ENCODE results near the gene INPP5A.
A peak's percentile ranks its signal among the peaks of the same experiment; 100 is the strongest.

INPP5A gene

DNA sequence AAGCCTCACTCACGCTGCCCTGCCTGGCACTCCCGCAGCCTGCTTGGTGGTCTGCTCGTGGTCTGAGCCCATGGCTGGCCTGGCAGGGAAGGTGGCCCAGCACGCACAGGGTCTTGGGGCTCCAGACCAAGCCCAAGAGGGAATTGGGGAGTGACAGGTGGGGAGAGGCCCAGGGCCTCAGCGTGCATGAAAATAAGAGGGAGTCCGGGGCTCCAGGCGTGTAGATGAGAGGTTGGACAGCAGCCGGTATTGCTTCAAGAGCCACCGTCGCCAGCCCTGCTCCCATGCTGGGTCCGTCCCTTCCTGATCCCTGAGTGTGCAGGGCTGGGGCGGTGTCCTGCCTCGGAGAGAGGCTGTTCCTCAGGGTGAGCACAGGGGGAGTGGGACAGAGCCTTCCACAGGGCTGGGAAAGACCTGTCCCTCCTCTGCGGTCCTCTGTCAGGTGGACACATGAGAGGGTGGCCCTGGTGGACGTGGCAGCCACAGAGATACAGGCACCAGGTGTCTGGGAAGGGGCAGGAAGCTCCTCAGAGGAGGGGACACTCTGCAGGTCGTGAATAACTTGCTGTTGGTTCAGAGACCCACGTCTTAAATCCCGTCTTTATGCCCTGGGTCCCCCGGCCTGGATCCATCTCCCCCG, 113.1 kb downstream of the INPP5A start:
- DNase-seq = no peak

DNA sequence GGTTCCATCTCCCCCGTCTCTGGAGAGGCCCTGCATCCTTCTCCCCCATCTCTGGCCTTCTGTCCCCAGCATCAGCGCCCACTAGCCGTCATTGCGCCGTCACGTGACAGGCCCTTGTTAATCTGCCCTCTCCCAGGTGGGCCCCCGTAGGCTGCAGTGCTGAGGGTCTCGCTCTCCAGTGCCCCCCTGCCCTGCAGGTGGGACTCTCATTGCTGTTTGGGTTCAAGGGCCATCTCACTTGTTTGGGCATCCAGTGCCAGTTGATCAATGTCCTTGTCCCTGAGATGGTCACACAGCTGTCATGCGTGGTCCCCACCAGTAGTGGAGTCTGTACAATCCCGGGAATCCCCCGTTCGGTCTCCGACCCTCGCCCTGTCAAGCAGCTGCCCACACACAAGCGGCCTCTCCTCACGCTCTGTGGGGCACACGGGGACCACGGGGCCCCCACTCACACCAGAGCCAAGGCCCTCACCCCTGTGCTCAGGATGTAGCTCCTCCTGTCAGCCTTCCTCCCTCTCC, 114.0 kb downstream of the INPP5A start:
- no peak for DNase-seq

DNA sequence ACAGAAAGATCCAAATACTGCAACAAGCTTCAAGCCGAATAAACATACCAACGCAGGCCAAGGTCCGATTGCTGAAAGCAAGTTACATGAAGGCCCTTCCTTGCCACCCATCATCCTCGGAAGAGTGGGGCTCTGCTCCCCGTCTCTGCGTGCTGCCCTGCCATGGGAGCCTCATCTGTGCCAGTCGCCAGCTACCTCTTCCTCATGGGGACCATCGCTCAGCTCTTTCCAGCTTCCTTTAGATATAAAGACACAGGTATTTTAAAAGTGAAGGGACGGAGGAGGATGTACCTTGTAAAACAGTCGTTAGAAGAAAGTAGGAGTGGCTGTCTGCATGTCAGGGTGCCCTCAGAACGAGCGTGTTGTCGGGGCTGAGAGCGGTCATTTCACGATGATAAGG, 114.9 kb downstream of the INPP5A start:
- DNase-seq = no peak

DNA sequence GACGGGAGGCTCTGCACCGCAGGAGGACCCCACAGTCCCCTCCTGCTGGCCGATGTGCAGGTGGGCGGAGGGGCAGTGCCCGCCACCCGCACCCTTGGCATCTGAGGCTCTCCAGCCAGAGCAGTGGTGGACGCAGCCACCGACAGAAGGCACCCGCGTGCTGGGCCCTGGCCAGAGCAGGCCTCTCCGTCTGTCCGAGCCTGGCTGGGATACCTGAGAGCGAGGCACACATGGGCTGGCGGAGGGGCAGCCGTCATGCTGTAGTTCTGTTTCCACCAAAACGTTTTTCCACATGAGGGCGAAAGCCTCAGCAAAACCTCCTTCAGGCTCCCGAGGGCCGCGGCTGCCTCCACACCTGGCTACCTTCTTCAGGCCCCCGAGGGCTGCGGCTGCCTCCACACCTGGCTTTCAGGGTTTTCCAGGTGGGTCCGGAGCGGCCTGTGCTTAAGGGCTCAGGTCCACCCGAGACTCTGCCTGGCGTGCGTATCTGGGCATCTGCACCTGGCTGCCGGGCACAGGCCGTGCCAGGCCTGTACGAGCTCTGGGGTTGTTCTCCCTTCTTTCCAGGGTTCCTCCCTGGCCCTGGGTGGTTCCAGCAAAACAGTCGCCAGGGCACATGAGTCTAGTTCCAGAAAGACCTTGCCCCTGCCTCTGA, 115.5 kb downstream of the INPP5A start:
- DNase-seq = no peak

DNA sequence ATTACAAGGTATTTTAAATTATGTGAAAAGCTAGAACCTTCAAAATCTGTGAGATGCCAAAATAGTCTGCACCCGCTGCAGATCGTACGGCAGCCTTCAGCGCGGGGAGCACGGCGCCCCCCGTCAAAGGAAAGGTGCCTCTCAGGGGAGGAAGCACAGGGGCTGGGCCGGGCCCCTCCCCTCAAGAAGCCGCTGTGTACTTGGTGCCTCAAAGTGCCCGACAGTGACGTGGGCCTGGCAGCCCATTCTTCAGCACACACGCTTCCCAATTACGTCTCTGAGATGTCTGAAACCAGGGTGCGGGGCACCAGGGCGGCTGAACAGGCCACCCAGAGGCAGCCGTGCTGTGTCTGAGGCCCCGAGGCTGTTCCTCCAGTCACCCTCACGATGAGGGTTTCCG, 116.1 kb downstream of the INPP5A start:
- no peak for DNase-seq

DNA sequence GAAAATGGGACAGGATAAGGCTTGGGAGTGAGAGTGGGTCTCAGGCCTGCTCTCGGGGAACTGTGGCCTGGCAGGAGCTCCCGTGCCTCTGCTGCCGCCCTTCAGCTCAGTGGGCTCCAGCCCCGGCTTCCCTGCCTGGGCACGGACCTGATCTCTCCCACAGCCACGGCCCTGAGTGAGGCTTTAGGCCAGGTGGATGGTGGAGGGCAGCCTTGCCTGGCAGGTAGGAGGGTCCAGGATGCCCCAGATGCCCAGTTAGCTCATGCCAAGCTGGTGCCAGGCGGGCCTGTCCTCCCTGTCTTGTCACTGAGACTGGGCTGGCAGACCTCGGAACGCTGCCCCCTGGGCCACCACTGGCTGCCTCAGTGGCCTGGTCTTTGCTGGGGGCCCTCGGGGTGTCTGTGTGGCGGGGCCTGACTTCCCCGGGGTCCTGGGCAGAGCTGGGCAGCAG, 116.6 kb downstream of the INPP5A start:
- no peak for DNase-seq

DNA sequence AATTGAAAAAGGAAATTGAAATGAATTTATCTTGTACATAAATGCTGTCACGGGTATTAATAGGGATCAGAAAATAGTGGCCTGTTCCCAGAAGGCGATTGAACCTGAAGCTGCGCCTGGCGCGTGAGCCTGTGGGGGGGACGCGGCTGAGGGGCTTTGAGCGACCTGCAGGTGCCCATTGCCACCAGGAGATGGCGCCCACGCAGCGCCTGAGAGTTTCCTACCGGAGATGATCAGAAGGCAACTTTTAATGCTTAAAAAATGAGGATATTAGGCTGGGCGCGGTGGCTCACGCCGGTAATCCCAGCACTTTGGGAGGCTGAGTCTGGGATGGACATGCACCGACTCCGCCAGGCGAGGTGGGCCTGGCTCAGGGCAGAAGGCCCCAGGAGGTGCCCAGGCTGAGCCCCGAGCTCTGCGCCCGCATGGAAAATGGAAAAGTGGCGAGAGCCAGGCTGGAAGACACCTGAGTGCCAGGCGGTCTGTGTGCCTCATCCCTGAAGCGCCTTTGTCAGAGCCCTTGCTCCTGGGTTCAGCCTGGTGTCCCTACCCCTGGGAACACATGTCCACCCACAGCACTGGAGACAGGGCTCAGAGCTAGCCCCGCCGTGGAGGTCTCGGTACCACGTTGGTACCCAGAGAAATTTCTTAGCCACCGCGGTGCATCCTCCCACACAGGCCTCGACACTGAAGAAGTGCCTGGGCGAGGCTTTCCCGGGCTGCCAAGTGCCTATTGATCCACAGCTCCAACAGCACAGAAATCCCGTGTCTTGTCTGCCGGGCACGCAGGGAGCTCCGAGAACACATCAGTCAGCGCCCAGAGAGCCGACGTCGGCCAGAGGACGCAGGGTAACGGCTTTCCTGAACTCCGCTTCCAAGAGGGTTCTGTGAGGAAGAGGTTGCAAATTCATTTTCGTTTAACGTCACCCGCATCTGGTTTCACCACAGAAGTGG, 117.4 kb downstream of the INPP5A start:
- peak; percentile 14 for DNase-seq

DNA sequence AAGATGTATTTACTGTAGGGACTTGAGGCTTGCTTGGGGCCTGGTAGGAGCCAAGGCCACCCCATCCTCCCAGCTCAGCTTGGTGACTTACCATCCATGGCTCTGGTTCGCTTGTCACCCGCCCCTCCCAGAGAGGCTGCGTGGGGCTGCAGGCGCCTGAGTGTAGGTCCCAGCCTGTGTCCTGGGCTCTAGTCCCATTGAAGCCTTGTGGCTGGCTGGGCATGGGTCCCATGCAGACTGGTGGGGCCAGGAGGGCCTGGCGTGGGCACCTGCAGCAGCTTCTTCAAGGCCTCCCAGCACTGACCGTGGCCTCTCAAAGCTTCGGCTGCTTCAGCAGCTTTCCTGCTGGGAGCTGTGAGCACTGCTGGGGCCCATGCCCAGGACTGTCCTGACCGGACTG, 118.1 kb downstream of the INPP5A start:
- no peak for DNase-seq

DNA sequence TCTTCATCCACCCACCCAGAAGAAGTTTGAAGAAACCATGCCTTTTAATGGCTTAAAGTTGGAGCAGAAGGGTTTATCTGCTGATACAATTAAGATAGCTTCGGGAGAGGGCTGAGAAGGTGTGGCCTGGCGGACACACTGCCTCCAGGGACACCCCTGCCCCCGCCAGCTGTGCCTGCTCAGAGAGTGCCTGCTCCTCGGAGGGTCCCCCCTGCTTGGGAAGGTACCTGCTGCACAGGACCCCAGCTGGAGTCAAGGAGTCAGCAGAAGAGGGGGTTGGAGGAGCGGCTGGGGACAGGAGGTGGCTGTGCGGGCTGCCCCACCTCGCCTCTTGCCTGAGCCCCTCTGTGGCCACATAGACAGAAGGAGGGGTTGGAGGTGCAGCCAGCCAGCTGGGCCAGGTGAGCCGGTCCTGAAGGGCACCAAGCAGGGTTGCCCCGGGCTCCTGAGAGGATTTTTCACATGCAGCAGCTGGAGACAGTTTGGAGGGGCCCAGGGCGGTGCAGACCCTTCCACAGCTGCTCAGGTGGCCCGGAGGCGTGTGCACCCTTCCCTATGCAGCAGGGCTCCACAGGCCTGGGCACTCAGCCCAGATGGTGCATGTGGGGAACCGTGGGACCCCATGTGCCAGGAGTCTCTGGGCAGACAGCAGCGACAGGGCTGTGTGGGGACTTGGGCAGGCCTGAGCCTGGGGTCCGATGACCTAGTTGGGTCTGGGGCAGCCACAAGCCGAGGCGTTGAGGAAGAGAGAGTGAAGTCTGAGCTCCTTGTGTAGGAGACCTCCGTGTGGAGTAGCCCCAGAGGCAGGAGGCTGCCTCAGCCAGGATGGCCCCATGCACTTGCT, 118.9 kb downstream of the INPP5A start:
- no peak for DNase-seq

DNA sequence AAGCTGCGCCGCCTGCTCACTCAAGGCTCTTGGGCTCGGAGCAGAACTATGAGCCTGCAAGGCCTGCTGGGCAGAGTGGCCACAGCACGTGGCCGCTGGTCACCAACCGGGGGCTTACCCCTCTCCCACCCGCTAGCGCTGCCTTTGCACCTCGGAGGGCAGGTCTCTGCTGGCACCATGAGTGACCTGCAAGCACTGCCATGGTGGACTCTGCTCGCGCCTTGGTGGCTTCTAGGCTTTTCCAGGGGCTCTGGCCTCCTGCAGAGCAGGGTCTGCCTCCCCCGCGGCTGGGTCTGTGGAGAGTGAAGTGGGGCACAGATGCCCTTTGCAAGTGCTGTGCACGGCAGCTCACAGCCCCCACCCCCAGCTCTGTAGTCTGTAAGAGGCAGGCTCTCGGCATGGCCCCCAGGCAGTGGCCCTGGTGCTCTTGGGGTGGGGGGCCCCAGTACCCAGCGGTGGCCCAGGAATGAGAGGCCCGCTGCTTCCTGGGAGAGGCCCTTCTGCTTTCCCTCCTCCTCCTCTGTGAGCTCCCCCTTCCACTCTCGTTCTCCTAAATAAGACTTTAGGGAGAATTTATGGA, 119.6 kb downstream of the INPP5A start:
- DNase-seq = no peak

DNA sequence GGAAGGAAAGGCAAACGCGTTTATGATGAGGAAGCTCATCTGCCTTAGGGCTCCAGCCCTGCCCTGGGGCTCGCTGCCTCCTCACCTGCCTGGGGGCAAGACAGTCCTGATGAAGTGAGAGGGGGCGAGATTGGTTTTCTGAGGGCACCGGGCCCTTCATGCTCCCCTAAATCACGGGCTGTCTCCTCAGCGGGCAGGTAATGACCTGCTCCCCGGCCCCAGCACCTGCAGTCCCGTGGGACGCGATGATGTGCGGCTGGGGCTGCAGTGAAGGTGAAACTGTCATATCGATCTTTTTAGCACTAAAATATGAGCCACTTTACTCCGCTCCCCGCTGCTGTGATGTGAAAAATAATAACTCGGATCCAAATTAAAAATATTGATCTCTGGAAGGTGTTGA, 120.2 kb downstream of the INPP5A start:
- no peak for DNase-seq

DNA sequence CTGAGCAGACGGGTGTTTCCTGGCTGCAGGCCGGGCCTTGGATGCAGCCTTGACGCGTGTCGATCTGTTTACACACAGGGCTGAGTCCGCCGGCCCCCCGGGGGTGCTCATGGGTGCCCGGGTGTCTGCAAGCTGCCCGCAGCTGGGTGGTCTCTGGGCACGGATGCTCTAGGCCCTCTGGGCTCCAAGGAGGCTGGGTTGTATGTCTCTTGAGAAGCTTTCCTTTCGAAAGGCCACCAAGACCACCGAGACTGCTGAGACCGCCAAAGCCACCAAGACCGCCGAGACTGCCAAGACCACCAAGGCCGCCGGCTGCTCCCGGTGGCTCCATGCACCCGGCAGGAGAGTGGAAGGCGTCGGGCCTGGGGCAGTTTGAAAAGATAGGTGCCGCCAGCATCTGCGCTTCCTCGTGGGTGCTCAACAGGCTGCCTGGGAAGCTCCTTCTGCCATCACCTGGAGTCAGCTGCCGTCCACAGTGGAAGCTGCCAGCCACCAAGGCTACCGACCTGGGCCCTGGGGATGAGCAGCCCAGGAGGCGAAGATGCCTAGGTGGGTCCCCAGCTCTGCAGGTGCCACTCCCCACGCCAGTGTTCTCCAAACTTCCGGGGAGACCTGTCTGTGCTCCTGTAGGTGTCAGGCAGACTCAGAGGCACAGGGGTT, 121.1 kb downstream of the INPP5A start:
- DNase-seq = no peak

DNA sequence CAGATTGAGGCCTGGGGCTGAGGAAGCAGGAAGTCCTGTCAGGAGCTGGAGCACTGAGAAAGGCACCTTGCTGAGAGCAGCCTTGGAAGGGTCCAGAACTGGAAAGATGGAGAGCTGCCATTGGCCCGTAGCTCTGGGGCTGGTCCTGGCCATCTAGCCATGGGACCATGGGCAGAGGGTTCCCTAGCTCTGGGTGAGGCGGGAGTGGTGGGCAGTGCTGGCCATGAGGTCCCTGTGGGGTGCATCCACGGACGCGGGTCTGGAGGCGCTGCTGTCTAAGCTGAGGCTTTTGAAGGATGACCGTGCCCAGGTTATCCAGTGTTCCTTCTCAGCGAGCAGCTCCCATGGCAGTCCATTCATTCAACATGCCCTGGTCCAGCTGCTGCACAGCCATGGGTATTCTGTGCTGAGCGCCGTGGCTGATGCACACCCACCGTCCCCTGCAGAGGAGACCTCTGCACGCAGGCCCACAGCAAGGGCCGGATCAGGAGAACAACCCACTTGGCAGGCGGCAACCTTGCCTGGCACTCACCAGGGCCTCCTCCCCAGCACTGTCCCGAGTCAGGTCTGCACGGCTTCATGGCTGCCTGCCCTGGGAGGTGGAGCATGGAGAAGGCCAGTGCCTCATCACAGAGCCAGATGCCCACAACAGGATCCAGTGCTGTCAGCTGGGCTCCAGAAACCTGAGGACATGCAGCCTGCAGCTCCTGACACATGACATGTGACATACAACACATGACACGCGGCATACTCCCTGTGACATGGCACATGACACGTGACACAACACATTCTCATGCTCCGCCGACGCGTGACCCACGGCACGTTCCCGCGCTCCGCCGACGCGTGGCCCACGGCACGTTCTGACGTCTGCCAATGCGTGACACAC, 121.9 kb downstream of the INPP5A start:
- no peak for DNase-seq

DNA sequence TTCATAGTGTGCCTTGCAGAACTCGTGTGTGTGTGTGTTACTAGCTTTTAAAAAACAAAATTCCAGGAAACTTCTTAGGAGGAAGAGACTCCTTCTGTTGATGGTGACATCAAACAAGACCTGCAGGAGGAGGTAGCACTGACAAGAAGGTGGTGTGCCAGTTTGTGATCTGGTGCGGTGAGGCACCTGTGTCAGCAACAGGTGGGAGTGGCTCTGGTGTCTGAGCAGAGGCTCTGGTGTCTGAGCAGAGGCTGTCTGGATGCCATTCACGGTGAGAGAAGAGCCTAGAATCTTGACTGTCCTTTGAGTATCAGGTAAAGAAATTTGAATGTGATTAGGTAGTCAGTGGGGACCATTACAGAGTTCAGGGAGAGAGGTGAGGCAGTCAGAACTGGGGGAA, 122.8 kb downstream of the INPP5A start:
- DNase-seq = no peak

DNA sequence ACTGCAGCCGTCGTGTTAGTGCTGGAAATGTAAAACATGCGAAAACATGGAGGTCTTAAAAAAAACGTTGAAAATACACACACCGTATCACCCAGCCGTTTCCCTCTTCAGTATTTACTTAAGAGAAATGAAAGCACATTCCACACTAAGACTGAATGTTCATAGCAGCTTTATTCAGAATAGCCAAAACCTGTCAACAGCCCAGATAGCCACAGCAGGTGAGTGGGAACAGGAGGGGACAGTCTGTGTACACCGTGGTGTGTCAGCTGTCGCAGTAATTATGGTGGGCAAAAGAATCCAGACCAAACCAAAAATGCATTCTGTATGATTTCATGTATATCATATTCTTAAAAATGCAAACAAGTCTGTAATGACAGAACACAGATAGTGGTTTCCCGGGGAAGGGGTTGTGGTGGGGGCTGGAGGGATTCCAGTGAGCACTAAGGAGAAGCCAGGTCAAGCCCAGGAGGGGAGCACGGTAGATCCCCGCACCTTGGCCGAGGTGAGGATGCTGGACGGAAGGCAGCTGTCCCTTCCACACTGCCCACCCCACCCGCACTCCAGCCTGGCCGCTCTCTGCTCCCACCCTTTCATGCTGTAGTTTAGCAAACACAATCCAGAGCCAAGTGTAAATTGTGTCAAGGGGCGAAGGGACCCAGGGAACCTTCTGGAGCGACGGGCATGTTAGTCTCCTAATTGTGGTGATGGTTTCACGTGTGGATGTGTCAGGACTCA, 124.8 kb downstream of the INPP5A start:
- DNase-seq = no peak

DNA sequence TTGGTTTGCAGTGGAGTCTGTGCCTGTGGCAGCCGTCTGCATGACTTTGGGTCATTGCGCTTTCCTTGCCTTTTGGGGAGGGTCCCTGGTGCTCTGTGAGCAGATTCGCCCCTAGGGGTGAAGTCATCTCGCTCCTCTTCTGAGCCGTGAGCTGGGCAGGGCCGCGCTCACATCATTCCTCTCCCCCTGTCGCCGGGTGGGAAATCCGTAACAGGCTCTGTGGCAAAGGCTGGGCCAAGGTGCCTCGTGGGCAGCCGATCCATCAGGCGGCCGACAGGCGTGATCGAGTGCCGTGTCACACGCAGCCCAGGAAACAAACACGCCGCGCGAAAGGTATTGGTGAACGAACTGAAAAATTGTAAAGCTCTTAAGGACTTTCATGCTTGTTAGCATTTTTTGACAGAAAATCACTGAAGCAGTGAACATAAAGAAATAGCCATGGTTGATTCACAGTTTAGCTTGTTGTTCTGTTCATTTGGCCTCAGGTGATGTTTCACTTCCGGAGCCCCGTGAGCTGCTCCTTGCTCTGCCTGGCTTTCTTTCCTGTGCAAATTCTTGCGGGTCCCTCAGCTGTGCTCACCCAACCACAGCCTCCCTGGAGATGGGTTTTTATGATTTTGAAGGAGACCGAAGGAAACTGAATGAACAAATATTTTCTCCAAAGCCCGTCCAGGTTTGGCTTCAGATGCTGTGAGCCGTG, 126.2 kb downstream of the INPP5A start:
- no peak for DNase-seq

DNA sequence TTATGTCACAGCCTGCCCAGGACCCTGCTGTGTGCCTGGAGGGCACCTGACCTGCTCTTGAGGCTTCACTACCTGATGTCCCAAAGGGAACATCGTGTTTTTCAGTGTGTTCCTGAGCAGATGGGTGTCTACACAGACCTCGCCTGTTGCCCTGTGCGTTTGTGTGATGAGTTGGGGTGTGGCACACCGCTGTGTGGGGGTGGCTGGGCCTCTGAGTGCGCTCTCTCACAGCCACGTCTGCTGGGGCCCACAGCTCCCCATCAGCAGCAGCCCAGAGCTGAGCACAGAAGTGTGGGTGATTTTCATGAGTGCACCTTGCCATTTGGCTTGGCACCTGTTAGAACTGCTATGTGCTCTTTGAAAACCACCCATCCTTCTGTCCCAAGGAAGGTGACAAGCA, 126.8 kb downstream of the INPP5A start:
- DNase-seq = no peak

DNA sequence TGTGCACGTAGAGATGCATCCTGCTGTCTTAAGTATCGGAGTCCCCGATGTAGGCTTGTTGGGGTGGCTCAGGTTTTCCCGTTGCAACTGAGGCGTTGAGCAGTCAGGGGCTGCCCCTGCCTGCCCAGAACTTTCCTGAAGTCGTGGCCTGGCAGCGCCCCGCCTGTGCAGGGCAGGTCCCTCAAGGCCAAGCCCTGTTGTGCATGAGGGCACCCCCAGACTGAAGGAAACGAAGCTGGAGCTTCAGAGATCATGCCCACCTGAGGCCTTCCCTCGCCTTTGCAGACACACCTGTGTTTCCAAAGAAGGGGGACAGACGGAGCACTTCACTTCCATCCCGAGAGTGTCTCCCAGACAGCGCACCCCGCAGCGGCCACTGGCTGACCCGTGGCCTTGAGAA, 127.3 kb downstream of the INPP5A start:
- no peak for DNase-seq
